NCI-H1436 treated with DMSO at 0.1 percent for 48 hours (cell line): ENCODE results near the gene WDR83.
"Not testable (repeated sequence)": the region's sequence is repeated elsewhere in the genome, so short reads cannot be mapped to it uniquely, and the experiment has no call there.

ENCODE experiments used
- DNase-seq: peaks from one replicate; lab custom pipeline; 2025; lab: John Stamatoyannopoulos, UW

WDR83 gene, protein sequence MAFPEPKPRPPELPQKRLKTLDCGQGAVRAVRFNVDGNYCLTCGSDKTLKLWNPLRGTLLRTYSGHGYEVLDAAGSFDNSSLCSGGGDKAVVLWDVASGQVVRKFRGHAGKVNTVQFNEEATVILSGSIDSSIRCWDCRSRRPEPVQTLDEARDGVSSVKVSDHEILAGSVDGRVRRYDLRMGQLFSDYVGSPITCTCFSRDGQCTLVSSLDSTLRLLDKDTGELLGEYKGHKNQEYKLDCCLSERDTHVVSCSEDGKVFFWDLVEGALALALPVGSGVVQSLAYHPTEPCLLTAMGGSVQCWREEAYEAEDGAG

DNA sequence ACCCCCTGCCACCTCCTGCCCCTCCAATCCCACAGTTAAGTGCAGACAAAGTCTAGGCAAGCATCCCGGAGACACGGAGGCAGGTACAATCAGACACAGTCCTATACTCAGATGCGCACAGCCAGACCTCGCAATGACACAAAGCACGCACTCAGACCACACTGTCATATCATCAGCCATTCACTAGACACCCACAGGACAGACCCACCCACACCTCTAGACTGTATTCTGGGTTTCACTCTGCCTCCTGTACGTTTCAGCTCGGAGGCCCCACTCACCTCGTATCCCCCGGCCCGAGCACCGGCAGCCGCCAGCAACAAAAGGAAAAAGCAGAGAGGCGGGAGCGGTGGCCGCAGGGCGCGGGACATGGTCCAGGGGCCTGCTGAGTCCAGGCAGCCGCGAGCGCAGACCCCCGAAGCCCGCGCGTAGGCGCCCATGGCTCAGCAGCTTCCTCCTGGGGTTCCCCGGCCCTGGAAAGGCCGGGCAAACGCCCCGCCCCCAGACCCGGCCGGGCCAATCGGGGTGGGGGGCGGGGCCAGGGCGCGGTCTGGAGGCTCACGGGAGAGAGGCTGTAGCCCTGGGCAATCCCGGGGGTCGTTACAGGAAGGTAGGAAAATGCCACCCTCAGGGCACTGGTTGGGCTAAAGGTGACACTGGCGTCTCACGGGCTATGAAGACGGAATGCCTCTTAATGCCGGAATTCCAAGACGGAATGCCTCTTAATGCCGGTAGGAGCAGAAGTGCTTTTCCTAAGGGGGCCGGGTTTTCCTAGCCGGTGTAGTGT lies at the start of gene WDR83, which contains the start of gene MAN2B1:
TSS of gene WDR83 (plus strand) at position 543 of the 784 bp plus-strand sequence. CDS start 2,984 bp downstream, outside the sequence.
TSS of gene MAN2B1 (minus strand) at position 478 of the 784 bp plus-strand sequence. CDS start at position 437, 41 bp downstream.
- DNase-seq, result no peak

- no peak for DNase-seq
These were observed 49.0 kb upstream of the WDR83 start for GRCh38 chr19:12617646-12618045.

- DNase-seq, result not testable (repeated sequence)
These were observed 45.2 kb upstream of the WDR83 start for GRCh38 chr19:12621253-12622024.

- DNase-seq, result no peak
These were observed 43.1 kb upstream of the WDR83 start for GRCh38 chr19:12623361-12624031.

- no peak for DNase-seq
These were observed 39.6 kb upstream of the WDR83 start for GRCh38 chr19:12626958-12627357.

DNA sequence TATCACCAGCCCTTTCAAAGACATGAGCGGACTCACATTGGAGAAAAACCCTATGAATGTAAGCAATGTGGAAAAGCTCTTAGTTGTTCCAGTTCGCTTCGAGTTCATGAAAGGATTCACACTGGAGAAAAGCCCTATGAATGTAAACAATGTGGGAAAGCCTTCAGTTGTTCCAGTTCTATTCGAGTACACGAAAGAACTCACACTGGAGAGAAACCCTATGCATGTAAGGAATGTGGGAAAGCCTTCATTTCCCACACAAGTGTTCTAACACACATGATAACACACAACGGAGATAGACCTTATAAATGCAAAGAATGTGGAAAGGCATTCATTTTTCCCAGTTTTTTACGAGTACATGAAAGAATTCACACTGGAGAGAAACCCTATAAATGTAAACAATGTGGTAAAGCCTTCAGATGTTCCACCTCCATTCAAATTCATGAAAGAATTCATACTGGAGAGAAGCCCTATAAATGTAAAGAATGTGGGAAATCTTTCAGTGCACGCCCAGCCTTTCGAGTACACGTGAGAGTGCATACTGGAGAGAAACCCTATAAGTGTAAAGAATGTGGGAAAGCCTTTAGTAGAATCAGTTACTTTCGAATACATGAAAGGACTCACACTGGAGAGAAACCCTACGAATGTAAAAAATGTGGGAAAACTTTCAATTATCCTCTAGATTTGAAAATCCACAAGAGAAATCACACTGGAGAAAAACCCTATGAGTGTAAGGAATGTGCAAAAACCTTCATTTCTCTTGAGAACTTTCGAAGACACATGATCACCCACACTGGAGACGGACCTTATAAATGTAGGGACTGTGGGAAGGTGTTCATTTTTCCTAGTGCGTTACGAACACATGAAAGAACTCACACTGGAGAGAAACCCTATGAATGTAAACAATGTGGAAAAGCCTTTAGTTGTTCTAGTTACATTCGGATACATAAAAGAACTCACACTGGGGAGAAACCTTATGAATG lies 38.3 kb upstream of the WDR83 start:
- no peak for DNase-seq

DNA sequence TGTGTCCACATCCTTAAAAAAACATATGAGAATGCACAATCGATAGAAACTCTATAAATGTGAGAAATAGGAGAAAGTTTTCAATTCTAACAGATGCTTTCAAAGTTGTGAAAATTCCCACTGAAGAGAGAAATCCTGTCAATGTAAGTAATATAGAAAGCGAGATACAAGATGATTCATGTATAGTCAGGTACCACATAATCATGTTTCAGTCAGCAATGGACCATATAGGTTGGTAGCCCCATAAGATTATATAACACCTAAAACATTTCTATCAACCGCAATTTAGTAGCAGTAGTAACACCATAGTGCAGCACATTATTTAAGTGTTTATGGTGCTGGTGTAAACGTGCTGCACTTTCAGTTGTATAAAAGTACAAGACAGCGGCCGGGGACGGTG lies 37.4 kb upstream of the WDR83 start:
- no peak for DNase-seq

DNA sequence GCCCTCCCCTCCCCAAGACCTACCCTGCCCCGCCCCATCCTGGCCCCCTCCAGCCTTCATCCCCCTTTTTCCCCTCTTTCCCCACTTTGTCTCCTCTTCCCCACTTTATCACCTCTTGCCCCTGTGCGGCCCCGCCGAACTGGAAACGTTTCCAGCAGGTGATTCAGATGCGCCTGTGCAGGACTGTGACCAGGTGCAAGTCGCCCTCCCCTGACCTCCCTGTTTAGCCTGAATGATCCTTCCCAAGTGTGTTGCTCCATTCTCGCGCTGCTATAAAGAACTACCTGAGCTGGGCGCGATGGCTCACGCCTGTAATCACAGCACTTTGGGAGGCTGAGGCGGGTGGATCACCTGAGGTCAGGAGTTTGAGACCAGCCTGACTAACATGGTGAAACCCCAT lies 30.0 kb upstream of the WDR83 start:
- no peak for DNase-seq

DNA sequence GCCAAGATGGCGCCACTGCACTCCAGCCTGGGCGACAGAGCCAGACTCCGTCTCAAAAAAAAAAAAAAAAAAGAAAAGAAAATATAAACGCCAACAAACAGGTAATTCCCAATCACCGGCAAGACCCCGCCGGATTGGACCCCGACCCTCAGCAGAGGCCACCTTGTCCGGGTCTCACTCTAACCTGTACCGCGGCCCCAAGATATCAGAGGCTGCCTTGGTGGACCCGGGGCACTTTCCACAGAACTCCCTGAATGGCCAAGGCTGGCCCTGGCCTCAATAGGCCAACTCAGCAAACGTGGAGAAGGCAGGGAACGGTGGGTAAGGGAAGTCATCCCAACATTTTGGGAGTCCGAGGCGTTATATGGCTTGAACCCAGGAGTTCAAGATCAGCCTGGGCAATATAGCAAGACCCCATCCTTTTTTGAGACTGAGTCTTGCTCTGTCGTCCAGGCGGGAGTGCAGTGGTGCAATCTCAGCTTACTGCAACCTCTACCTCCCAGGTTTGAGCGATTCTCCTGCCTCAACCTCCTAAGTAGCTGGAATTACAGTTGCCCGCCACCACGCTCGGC lies 27.9 kb upstream of the WDR83 start:
- DNase-seq, result no peak

GRCh38 chr19:12639901-12640613 lies 26.6 kb upstream of the WDR83 start:
- no peak for DNase-seq

- no peak for DNase-seq
These were observed 25.2 kb upstream of the WDR83 start for GRCh38 chr19:12641456-12641855.

DNA sequence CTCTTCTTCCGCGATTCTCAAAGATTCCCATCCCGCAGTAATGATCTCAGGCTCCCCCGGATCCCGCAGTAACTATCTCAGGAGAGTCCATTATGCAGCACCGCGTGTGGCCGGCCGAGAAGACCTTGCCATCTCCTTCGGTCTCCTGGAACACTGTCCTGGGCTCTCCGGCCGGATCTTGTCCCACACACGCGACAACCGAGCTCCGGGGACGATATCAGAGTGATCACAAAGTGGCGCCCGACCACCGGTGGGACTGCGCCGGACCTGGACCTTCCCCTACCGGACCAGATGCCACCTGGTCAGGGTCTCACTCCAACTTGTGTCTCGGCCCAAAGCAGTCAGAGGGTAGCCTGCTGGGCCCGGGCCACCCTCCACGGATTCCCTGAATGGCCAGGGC lies 24.1 kb upstream of the WDR83 start:
- DNase-seq, result no peak

DNA sequence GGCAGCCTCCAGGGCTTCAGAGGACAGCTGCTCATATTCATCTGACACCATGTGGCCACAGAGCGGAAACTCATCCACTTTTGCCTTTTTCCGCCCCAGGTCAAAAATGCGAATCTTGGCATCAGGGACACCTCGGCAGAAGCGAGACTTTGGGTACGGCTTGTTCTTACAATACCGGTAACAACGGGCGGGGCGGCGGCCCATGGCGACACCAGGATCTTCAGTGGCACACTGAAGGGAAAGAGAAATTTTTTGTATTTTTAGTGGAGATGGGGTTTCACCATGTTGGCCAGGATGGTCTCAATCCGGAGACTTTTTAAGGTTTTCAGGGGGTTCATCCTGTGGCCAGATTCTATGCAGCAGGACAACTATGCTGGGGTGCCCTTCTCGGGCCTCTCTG lies 22.9 kb upstream of the WDR83 start:
- DNase-seq, result not testable (repeated sequence)

- no peak for DNase-seq
These were observed 20.1 kb upstream of the WDR83 start for GRCh38 chr19:12646551-12646950.

DNA sequence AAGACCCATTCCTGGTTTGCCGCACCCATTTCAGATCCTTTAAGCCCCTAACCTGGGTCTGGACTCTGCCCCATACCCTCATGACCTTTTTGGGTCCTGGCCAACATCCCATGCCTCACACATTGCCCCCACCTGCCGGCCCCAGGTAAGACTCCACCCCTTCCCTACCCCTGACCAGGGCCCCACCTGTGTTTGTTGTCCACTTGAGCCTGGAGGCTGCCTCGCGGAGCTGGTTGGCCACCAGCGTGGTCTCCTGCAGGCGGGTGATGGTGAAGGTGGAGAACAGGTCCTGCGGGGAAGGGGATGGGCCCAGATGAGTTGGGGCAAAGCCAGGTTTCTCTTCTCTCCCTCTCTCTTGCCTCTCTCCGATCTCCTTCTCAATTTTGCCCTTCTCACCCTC lies 19.6 kb upstream of the WDR83 start:
- no peak for DNase-seq

DNA sequence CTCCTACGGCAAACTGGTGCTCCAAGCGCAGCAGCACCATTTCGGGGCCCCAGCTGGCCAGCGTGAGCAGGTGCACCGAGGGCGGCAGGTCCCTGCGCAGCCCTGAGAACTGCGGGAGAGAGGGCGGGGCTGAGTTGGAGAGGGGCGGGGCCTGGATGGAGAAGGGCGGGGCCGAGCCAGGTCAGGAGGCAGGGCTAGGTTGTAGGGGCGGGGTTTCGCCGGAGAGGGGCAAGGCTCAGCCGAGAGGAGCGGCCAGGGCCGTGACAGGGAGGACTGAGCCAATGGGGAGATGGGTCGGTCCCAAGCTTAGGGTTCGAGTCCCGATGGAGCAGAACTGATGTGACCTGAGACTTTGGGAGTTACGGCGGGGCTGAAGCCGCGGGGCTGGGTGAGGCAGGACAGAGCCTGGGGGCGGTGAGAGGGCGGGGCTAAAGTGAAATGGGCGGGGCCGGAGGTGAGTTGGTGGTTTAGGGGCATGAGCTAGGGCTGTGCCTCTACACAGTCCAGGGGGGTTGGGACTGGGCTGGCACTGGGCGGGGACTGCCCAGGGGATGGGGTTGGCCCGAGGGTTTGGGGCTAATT lies 19.0 kb upstream of the WDR83 start:
- DNase-seq, result no peak

GRCh38 chr19:12648088-12648487 lies 18.5 kb upstream of the WDR83 start:
- no peak for DNase-seq

DNA sequence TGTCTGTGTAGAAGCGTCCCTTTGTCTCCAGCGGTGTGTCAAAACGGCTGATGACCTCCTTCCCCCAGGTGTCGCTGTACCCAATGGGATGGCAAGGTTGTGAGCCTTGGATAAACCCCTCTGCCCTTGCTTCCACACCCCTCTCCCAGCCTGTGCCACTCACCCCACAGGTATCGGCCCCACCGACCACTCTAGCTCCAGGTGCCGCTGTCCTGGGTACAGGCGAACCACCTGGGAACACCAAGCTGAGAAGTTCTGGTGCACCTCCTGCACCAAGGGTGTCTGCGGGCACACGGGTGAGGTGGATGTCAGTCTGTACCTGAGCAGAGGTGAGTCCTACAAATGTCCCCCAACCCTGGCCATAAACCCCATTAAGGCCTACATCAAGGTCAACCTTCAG lies 16.7 kb upstream of the WDR83 start:
- DNase-seq, result no peak

GRCh38 chr19:12652219-12652618 lies 14.4 kb upstream of the WDR83 start:
- no peak for DNase-seq
